BJ (cell line): ENCODE data around the gene SLC25A6. TPM values are rescaled to one million over a fixed set of nuclear protein-coding genes. Genes with fewer than 3 reads are reported as not detected.
"Not testable (repeated sequence)": the region's sequence is repeated elsewhere in the genome, so short reads cannot be mapped to it uniquely, and the experiment has no call there.

Source experiments
- CTCF ChIA-PET: fragments of 350-600 bp; formaldehyde crosslinking; extraction: SDS; loops from one replicate; lab custom pipeline; 2021; ENCODE audit warnings: antibody characterized with exemption, inconsistent platforms; lab: Yijun Ruan, JAX
- POLR2A ChIA-PET: fragments of 300-600 bp; sonication (Branson Sonifier 250); formaldehyde crosslinking; extraction: SDS; loops from one replicate; lab custom pipeline; 2021; ENCODE audit warnings: antibody characterized with exemption; lab: Charles Lee
- DNase-seq: peaks from one replicate; pipeline ENCODE4 v3.0.0-alpha.2; 2011; ENCODE audit warnings: low read depth
- H3K27me3 ChIP-seq: 2 replicates; pipeline ENCODE4 v1.6.0; 2011; ENCODE audit warnings: low read length; ENCODE audit not compliant: control insufficient read depth, insufficient read depth
- H3K36me3 ChIP-seq: 2 replicates; pipeline ENCODE4 v1.5.1; 2011; ENCODE audit warnings: low read length; ENCODE audit not compliant: control insufficient read depth, insufficient read depth
- H3K4me3 ChIP-seq: 2 replicates; pipeline ENCODE4 v1.5.1; 2011; ENCODE audit warnings: low read depth, mild to moderate bottlenecking, control low read depth, low read length
- polyA plus RNA-seq: library from polyadenylated mRNA; depleted of rRNA; stranded (reverse); fragments of >200 nt; gene quantifications from 2 replicates; pipeline ENCODE4 v1.2.3, GENCODE V29; 2011
- TF ChIP-seq, protein P1 (sequence below): IDR thresholded peaks from 2 replicates; pipeline ENCODE4 v1.5.1; 2011; ENCODE audit warnings: low read depth, mild to moderate bottlenecking, control low read depth, inconsistent platforms, low read length, moderate library complexity; ENCODE audit not compliant: insufficient read depth

SLC25A6 gene
- polyA plus RNA-seq, 1 experiment, result 598 TPM

DNA sequence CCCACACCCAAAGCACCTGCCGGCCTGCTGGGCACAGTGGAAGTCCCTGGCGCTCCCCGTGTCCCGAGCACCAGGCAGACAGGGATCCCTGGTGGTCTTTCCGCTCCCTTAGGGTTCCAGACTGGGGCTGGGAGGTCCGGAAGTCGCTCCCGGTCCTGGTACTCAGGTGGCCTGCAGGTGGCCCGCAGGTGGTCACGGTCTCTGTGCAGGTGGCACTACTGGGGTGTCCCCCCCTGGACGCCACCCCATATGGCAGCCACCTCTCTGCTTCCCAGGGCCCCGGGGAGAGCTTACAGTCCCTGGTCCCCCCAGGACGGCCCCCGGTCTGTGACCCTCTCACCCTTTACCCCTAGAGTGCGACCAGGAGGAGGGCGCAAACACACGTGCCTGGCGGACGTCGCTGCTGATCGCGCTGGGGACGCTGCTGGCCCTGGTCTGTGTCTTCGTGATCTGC, 13.6 kb downstream of the SLC25A6 start:
- TF ChIP-seq, protein P1, sequence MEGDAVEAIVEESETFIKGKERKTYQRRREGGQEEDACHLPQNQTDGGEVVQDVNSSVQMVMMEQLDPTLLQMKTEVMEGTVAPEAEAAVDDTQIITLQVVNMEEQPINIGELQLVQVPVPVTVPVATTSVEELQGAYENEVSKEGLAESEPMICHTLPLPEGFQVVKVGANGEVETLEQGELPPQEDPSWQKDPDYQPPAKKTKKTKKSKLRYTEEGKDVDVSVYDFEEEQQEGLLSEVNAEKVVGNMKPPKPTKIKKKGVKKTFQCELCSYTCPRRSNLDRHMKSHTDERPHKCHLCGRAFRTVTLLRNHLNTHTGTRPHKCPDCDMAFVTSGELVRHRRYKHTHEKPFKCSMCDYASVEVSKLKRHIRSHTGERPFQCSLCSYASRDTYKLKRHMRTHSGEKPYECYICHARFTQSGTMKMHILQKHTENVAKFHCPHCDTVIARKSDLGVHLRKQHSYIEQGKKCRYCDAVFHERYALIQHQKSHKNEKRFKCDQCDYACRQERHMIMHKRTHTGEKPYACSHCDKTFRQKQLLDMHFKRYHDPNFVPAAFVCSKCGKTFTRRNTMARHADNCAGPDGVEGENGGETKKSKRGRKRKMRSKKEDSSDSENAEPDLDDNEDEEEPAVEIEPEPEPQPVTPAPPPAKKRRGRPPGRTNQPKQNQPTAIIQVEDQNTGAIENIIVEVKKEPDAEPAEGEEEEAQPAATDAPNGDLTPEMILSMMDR, result no peak
- no peak for DNase-seq
- ChIA-PET CTCF (no interaction called here), POLR2A (no interaction called here)
- Histone ChIP-seq H3K36me3 (no peaks in the 10 kb centered on the region), H3K27me3 (no peaks in the 10 kb centered on the region), H3K4me3 (no peak overlapping the region)

DNA sequence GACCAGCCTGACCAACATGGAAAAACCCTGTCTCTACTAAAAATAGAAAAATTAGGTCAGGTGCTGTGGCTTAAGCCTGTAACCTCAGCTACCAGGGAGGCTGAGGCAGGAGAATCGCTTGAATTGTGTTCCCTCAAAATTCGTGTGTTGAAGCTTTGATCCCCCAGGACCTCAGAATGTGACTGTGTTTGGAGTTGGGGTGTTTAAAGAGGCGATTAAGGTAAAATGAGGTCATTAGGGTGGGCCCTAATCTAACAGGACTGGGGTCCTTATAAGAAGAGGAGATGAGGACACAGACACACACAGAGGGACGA, 23.6 kb downstream of the SLC25A6 start:
- TF ChIP-seq, protein P1, result no peak
- POLR2A ChIA-PET, result no interaction called here
- H3K36me3 ChIP-seq, result no peaks in the 10 kb centered on the region

DNA sequence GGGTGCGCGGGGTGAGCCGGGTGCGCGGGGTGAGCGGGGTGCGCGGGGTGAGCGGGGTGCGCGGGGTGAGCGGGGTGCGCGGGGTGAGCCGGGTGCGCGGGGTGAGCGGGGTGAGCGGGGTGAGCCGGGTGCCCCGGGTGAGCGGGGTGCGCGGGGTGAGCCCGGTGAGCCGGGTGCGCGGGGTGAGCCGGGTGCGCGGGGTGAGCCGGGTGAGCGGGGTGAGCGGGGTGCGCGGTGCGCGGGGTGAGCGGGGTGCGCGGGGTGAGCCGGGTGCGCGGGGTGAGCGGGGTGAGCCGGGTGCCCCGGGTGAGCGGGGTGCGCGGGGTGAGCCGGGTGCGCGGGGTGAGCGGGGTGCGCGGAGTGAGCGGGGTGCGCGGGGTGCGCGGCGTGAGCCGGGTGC, 25.6 kb downstream of the SLC25A6 start:
- CTCF ChIA-PET, POLR2A ChIA-PET, H3K27me3 ChIP-seq, H3K36me3 ChIP-seq, H3K4me3 ChIP-seq, DNase-seq: not testable (repeated sequence)

More for the DNA sequence above, 23.6 kb downstream of the SLC25A6 start:
- Histone ChIP-seq H3K27me3 (no peaks in the 10 kb centered on the region), H3K4me3 (no peak overlapping the region)
- no peak for DNase-seq
- CTCF ChIA-PET, result no interaction called here

DNA sequence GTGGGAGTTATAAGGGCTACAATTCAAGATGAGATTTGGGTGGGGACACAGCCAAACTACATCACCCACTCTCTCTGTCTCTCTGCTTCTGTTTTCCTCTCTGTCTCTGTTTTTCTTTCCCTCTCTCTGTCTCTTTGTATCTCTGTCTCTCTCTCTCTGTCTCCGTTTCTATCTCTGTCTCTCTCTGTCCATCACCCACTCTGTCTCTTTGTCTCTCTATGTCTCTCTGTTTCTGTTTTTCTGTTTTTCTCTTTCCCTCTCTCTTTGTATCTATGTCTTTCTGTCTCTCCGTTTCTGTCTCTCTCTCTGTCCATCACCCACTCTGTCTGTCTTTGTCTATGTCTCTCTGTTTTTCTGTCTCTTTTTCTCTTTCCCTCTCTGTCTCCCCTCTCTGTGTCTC, 30.0 kb downstream of the SLC25A6 start:
- Histone ChIP-seq H3K36me3 (0 out of 2 replicates have a peak, but pooled peaks cover 2% of the 10 kb centered on the region), H3K27me3 (no peaks in the 10 kb centered on the region), H3K4me3 (no peak overlapping the region)
- TF ChIP-seq, protein P1, result no peak
- no peak for DNase-seq
- CTCF ChIA-PET, result no interaction called here
- POLR2A ChIA-PET, result no interaction called here

DNA sequence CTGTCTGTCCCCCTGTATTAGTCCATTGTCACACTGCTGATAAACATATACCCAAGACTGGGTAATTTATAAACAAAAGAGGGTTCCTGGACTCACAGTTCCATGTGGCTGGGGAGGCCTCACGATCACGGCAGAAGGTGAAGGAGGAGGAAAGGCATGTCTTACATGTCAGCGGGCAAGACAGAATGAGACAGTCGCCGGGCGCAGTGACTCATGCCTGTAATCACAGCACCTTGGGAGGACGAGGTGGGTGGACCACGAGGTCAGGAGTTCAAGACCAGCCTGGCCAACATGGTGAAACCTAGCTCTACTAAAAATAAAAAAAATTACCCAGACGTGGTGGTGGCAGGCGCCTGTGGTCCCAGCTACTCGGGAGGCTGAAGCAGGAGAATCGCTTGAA, 30.6 kb downstream of the SLC25A6 start:
- Histone ChIP-seq H3K4me3 (no peak overlapping the region), H3K36me3 (0 out of 2 replicates have a peak, but pooled peaks cover 2% of the 10 kb centered on the region), H3K27me3 (no peaks in the 10 kb centered on the region)
- no peak for DNase-seq
- ChIA-PET POLR2A (no interaction called here), CTCF (no interaction called here)
- TF ChIP-seq, protein P1, result no peak

DNA sequence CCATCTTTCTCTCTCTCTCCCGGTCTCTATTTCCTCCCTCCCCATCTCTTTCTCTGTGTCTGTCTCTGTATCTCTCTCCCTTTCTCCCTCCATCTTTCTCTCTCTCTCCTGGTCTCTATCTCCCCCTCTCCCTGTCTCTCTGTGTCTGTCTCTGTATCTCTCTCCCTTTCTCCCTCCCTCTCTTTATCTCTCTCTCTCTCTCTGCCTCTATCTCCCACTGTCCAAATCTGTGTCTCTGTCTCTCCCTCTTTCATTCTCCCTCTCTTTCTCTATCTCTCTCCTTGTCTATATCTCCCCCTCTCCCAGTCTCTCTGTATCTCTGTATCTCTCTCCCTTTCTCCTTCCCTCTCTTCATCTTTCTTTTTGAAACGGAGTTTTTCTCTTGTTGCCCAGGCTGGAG, 31.7 kb downstream of the SLC25A6 start:
- H3K27me3 ChIP-seq, result no peaks in the 10 kb centered on the region
- TF ChIP-seq, protein P1, result no peak
- CTCF ChIA-PET, result no interaction called here
- POLR2A ChIA-PET, result no interaction called here
- no peak for DNase-seq
- H3K36me3 ChIP-seq, result 0 out of 2 replicates have a peak, but pooled peaks cover 2% of the 10 kb centered on the region
- H3K4me3 ChIP-seq, result no peak overlapping the region
